Measurements from ENCODE around the gene KIAA1549.

KIAA1549 gene

DNA sequence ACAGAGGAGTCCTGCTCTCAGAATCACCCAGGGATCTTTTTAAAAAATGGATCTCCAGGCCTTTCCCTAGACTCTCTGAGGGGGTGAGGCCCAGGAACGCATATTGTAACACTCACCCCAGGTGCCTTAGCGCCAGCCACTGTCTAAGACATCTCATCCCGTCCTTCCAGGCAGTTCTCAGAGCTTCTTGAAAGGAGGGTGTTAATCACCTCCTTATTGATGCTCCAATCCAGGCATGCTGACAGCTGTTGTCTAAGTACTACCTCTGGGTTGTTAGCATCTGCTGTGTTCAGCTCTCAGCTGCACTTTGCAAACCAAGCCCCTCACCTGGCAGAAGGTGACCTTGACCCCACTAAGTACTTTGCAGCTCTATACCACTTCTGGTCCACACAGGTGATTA is 36.0 kb downstream of the KIAA1549 start:
- no peaks in the 10 kb centered on the region for H3K4me1 ChIP-seq (ENCODE audit: control insufficient read depth, insufficient read depth, low read length)
- H3K4me3 ChIP-seq (ENCODE audit: low read depth, low read length) = no peak overlapping the region
- no peaks in the 10 kb centered on the region for H3K9me3 ChIP-seq (ENCODE audit: control insufficient read depth, insufficient read depth, low read depth, low read length)
- no peak overlapping the region for H3K27ac ChIP-seq (ENCODE audit: extremely low read depth, low read depth, low read length)
- TF ChIP-seq ZNF433 (tag by site-specific recombination; IDR thresholded peaks at IDR 0.05; ENCODE audit: low read depth) (no peak), GLIS1 (tag by site-specific recombination; IDR thresholded peaks at IDR 0.05) (no peak), ZNF350 (tag by site-specific recombination; IDR thresholded peaks at IDR 0.05) (no peak), ZBTB8A (tag by site-specific recombination; IDR thresholded peaks at IDR 0.05) (no peak), SP7 (tag by site-specific recombination; IDR thresholded peaks at IDR 0.05) (no peak)
- TF ChIP-seq, protein P1, sequence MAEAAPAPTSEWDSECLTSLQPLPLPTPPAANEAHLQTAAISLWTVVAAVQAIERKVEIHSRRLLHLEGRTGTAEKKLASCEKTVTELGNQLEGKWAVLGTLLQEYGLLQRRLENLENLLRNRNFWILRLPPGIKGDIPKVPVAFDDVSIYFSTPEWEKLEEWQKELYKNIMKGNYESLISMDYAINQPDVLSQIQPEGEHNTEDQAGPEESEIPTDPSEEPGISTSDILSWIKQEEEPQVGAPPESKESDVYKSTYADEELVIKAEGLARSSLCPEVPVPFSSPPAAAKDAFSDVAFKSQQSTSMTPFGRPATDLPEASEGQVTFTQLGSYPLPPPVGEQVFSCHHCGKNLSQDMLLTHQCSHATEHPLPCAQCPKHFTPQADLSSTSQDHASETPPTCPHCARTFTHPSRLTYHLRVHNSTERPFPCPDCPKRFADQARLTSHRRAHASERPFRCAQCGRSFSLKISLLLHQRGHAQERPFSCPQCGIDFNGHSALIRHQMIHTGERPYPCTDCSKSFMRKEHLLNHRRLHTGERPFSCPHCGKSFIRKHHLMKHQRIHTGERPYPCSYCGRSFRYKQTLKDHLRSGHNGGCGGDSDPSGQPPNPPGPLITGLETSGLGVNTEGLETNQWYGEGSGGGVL (tag by site-specific recombination; IDR thresholded peaks at IDR 0.05) = no peak
- TF ChIP-seq, protein P2, sequence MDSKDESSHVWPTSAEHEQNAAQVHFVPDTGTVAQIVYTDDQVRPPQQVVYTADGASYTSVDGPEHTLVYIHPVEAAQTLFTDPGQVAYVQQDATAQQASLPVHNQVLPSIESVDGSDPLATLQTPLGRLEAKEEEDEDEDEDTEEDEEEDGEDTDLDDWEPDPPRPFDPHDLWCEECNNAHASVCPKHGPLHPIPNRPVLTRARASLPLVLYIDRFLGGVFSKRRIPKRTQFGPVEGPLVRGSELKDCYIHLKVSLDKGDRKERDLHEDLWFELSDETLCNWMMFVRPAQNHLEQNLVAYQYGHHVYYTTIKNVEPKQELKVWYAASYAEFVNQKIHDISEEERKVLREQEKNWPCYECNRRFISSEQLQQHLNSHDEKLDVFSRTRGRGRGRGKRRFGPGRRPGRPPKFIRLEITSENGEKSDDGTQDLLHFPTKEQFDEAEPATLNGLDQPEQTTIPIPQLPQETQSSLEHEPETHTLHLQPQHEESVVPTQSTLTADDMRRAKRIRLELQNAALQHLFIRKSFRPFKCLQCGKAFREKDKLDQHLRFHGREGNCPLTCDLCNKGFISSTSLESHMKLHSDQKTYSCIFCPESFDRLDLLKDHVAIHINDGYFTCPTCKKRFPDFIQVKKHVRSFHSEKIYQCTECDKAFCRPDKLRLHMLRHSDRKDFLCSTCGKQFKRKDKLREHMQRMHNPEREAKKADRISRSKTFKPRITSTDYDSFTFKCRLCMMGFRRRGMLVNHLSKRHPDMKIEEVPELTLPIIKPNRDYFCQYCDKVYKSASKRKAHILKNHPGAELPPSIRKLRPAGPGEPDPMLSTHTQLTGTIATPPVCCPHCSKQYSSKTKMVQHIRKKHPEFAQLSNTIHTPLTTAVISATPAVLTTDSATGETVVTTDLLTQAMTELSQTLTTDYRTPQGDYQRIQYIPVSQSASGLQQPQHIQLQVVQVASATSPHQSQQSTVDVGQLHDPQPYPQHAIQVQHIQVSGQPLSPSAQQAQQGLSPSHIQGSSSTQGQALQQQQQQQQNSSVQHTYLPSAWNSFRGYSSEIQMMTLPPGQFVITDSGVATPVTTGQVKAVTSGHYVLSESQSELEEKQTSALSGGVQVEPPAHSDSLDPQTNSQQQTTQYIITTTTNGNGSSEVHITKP (tag by site-specific recombination; IDR thresholded peaks at IDR 0.05) = no peak
- TF ChIP-seq, protein P3, sequence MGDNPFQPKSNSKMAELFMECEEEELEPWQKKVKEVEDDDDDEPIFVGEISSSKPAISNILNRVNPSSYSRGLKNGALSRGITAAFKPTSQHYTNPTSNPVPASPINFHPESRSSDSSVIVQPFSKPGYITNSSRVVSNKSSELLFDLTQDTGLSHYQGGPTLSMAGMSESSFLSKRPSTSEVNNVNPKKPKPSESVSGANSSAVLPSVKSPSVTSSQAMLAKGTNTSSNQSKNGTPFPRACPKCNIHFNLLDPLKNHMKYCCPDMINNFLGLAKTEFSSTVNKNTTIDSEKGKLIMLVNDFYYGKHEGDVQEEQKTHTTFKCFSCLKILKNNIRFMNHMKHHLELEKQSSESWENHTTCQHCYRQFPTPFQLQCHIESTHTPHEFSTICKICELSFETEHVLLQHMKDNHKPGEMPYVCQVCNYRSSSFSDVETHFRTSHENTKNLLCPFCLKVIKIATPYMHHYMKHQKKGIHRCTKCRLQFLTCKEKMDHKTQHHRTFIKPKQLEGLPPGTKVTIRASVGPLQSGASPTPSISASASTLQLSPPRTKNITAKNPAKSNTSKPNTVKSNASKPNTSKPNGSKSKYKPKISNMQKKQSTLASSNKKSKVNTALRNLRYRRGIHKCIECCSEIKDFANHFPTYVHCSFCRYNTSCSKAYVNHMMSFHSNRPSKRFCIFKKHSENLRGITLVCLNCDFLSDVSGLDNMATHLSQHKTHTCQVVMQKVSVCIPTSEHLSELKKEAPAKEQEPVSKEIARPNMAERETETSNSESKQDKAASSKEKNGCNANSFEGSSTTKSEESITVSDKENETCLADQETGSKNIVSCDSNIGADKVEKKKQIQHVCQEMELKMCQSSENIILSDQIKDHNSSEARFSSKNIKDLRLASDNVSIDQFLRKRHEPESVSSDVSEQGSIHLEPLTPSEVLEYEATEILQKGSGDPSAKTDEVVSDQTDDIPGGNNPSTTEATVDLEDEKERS (tag by site-specific recombination; IDR thresholded peaks at IDR 0.05) = no peak
- ChIA-PET CTCF (no interaction called here), POLR2A (no interaction called here)
- no peaks in the 10 kb centered on the region for H3K36me3 ChIP-seq (ENCODE audit: control insufficient read depth in 2 of 2, insufficient read depth in 1 of 2, low read length in 2 of 2)

DNA sequence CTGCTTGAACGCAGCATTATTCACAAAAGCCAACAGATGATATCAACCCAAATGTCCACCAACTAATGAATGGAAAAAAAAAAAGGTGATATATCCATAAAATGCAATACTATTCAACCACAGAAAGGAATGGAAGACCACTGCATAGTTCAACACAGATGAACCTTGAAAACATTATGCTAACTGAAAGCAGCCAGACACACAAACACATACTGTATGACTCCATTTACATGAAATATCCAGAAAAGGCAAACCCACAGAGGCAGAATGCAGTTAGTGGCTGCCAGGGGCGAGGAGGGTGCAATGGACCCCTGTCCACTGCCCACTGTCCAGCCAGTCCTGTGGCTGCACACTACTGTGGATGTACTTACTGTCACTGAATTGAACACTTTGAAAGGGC is 36.6 kb downstream of the KIAA1549 start:
- Histone ChIP-seq H3K27ac (ENCODE audit: extremely low read depth, low read depth, low read length) (no peak overlapping the region), H3K4me3 (ENCODE audit: low read depth, low read length) (no peak overlapping the region), H3K36me3 (ENCODE audit: control insufficient read depth in 2 of 2, insufficient read depth in 1 of 2, low read length in 2 of 2) (no peaks in the 10 kb centered on the region), H3K9me3 (ENCODE audit: control insufficient read depth, insufficient read depth, low read depth, low read length) (no peaks in the 10 kb centered on the region), H3K4me1 (ENCODE audit: control insufficient read depth, insufficient read depth, low read length) (no peaks in the 10 kb centered on the region)
- ChIA-PET CTCF (interaction anchor here (1.3 kb wide), 1 partner anchor 14 kb away, joined by 4 read pairs; no protein-coding TSS in a partner anchor), POLR2A (no interaction called here)
- TF ChIP-seq ZNF138 (tag by site-specific recombination; IDR thresholded peaks at IDR 0.05; ENCODE audit: borderline replicate concordance) = no peak
- no peak for TF ChIP-seq ZNF548 (tag by site-specific recombination; IDR thresholded peaks at IDR 0.05)
- TF ChIP-seq ZNF623 (tag by site-specific recombination; IDR thresholded peaks at IDR 0.05) = no peak
- TF ChIP-seq TCF7L2 (IDR thresholded peaks at IDR 0.05; ENCODE audit: borderline replicate concordance, low read depth, low read length) = no peak
- TF ChIP-seq, protein P4, sequence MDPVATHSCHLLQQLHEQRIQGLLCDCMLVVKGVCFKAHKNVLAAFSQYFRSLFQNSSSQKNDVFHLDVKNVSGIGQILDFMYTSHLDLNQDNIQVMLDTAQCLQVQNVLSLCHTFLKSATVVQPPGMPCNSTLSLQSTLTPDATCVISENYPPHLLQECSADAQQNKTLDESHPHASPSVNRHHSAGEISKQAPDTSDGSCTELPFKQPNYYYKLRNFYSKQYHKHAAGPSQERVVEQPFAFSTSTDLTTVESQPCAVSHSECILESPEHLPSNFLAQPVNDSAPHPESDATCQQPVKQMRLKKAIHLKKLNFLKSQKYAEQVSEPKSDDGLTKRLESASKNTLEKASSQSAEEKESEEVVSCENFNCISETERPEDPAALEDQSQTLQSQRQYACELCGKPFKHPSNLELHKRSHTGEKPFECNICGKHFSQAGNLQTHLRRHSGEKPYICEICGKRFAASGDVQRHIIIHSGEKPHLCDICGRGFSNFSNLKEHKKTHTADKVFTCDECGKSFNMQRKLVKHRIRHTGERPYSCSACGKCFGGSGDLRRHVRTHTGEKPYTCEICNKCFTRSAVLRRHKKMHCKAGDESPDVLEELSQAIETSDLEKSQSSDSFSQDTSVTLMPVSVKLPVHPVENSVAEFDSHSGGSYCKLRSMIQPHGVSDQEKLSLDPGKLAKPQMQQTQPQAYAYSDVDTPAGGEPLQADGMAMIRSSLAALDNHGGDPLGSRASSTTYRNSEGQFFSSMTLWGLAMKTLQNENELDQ (tag by site-specific recombination; IDR thresholded peaks at IDR 0.05; ENCODE audit: low read depth) = no peak
- no peak for TF ChIP-seq SALL2 (tag by site-specific recombination; IDR thresholded peaks at IDR 0.05; ENCODE audit: borderline replicate concordance)
- TF ChIP-seq, protein P5, sequence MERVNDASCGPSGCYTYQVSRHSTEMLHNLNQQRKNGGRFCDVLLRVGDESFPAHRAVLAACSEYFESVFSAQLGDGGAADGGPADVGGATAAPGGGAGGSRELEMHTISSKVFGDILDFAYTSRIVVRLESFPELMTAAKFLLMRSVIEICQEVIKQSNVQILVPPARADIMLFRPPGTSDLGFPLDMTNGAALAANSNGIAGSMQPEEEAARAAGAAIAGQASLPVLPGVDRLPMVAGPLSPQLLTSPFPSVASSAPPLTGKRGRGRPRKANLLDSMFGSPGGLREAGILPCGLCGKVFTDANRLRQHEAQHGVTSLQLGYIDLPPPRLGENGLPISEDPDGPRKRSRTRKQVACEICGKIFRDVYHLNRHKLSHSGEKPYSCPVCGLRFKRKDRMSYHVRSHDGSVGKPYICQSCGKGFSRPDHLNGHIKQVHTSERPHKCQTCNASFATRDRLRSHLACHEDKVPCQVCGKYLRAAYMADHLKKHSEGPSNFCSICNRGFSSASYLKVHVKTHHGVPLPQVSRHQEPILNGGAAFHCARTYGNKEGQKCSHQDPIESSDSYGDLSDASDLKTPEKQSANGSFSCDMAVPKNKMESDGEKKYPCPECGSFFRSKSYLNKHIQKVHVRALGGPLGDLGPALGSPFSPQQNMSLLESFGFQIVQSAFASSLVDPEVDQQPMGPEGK (tag by site-specific recombination; IDR thresholded peaks at IDR 0.05) = no peak
- no peak for TF ChIP-seq ZNF341 (tag by site-specific recombination; IDR thresholded peaks at IDR 0.05; ENCODE audit: low read depth)
- no peak for TF ChIP-seq ZBTB20 (tag by site-specific recombination; IDR thresholded peaks at IDR 0.05)
- no peak for TF ChIP-seq GLIS2 (tag by site-specific recombination; IDR thresholded peaks at IDR 0.05)
- no peak for TF ChIP-seq ZNF394 (tag by site-specific recombination; IDR thresholded peaks at IDR 0.05; ENCODE audit: borderline replicate concordance)
